Activated CD4-positive, alpha-beta memory T cell treated with anti-CD3 and anti-CD28 coated beads, Interleukin-2, amount 10 ng/mL, durations not matched to agents 7 days and 5 days (primary cell): ENCODE data around the gene SPOUT1. TPM values are rescaled to one million over a fixed set of nuclear protein-coding genes. Genes with fewer than 3 reads are reported as not detected.
"Not testable (repeated sequence)": the region's sequence is repeated elsewhere in the genome, so short reads cannot be mapped to it uniquely, and the experiment has no call there.

Source experiments
- CTCF ChIA-PET: fragments of 350-600 bp; sonication (Branson Sonifier 250); formaldehyde crosslinking; loops from one replicate; lab custom pipeline; 2021; ENCODE audit warnings: antibody characterized with exemption, inconsistent platforms; lab: Charles Lee
- POLR2A ChIA-PET: fragments of 350-600 bp; sonication (Branson Sonifier 250); formaldehyde crosslinking; loops from one replicate; lab custom pipeline; 2021; ENCODE audit warnings: antibody characterized with exemption; lab: Charles Lee
- DNase-seq: peaks from one replicate; pipeline ENCODE4 v3.0.0-alpha.2; 2020
- H3K27ac Mint-ChIP-seq: one replicate; pipeline ENCODE4 v1.8.0; 2021; ENCODE audit warnings: mild to moderate bottlenecking, mixed read lengths
- H3K27me3 Mint-ChIP-seq: one replicate; pipeline ENCODE4 v1.8.0; 2021; ENCODE audit warnings: mixed read lengths
- H3K36me3 Mint-ChIP-seq: one replicate; pipeline ENCODE4 v1.8.0; 2021; ENCODE audit warnings: low read depth, mixed read lengths
- H3K4me1 Mint-ChIP-seq: one replicate; pipeline ENCODE4 v1.8.0; 2021; ENCODE audit warnings: mixed read lengths
- H3K4me3 Mint-ChIP-seq: one replicate; pipeline ENCODE4 v1.8.0; 2021; ENCODE audit warnings: mild to moderate bottlenecking, mixed read lengths
- H3K9me3 Mint-ChIP-seq: one replicate; pipeline ENCODE4 v1.8.0; 2021; ENCODE audit warnings: mixed read lengths
- total RNA-seq, 2 experiments: library from RNA; stranded (reverse); gene quantifications; one replicate each; pipeline ENCODE4 v1.2.3, GENCODE V29; 2021

The SPOUT1 gene
- total RNA-seq, 2 experiments from 2014 or later: 54.3 to 59.2 TPM

- not testable (repeated sequence) for H3K4me3 Mint-ChIP-seq, H3K4me1 Mint-ChIP-seq, H3K27me3 Mint-ChIP-seq, H3K27ac Mint-ChIP-seq
- peaks cover 12% of the 10 kb centered on the region for H3K9me3 Mint-ChIP-seq
- ChIA-PET POLR2A (interaction anchor here (1.1 kb wide), 1 partner anchor 22 kb away, joined by 4 read pairs; the partner anchor contains the start of gene SPOUT1), CTCF (interaction anchor here (0.8 to 1.9 kb wide), 8 partner anchors 10 to 112 kb away, joined by 3 to 16 read pairs (median 4); partner anchors contain the start of gene ENDOG)
- peak; percentile 21 for DNase-seq
- H3K36me3 Mint-ChIP-seq: peaks cover 19% of the 10 kb centered on the region
These were observed 22.4 kb upstream of the SPOUT1 start for GRCh38 chr9:128851779-128852600.

GRCh38 chr9:128851024-128851423, 21.4 kb upstream of the SPOUT1 start:
- H3K4me1 Mint-ChIP-seq, POLR2A ChIA-PET, DNase-seq, H3K27ac Mint-ChIP-seq, H3K27me3 Mint-ChIP-seq, H3K4me3 Mint-ChIP-seq: not testable (repeated sequence)
- H3K9me3 Mint-ChIP-seq: peaks cover 12% of the 10 kb centered on the region
- peaks cover 19% of the 10 kb centered on the region for H3K36me3 Mint-ChIP-seq
- CTCF ChIA-PET: interaction anchor here (1.7 to 1.9 kb wide), 2 partner anchors 11 to 77 kb away, joined by 9 to 16 read pairs; no protein-coding TSS in a partner anchor

- Mint-ChIP-seq H3K4me1 (no peaks in the 10 kb centered on the region), H3K4me3 (no peak overlapping the region), H3K9me3 (peaks cover 12% of the 10 kb centered on the region), H3K27ac (no peak overlapping the region), H3K27me3 (no peaks in the 10 kb centered on the region), H3K36me3 (peaks cover 19% of the 10 kb centered on the region)
- CTCF ChIA-PET: no interaction called here
- DNase-seq: no peak
- POLR2A ChIA-PET: no interaction called here
These were observed 18.2 kb upstream of the SPOUT1 start for GRCh38 chr9:128847803-128848202.

GRCh38 chr9:128846680-128847030, 17.1 kb upstream of the SPOUT1 start:
- no peaks in the 10 kb centered on the region for H3K27me3 Mint-ChIP-seq
- DNase-seq: no peak
- H3K4me1 Mint-ChIP-seq: no peaks in the 10 kb centered on the region
- peaks cover 12% of the 10 kb centered on the region for H3K9me3 Mint-ChIP-seq
- no peak overlapping the region for H3K4me3 Mint-ChIP-seq
- no peak overlapping the region for H3K27ac Mint-ChIP-seq
- ChIA-PET POLR2A (no interaction called here), CTCF (no interaction called here)
- peaks cover 19% of the 10 kb centered on the region for H3K36me3 Mint-ChIP-seq

GRCh38 chr9:128845186-128845931, 15.8 kb upstream of the SPOUT1 start:
- Mint-ChIP-seq H3K27ac (no peak overlapping the region), H3K9me3 (peaks cover 3% of the 10 kb centered on the region), H3K4me3 (no peak overlapping the region), H3K36me3 (peaks cover 7% of the 10 kb centered on the region), H3K27me3 (no peaks in the 10 kb centered on the region), H3K4me1 (no peaks in the 10 kb centered on the region)
- POLR2A ChIA-PET: no interaction called here
- CTCF ChIA-PET: interaction anchor here (0.6 to 1.3 kb wide), 5 partner anchors 16 to 88 kb away, joined by 3 to 4 read pairs (median 3); partner anchors contain the start of genes ENDOG and SPOUT1
- no peak for DNase-seq

GRCh38 chr9:128843171-128843570, 13.6 kb upstream of the SPOUT1 start:
- POLR2A ChIA-PET, H3K27me3 Mint-ChIP-seq, H3K36me3 Mint-ChIP-seq, H3K4me1 Mint-ChIP-seq, H3K9me3 Mint-ChIP-seq, H3K27ac Mint-ChIP-seq, DNase-seq, H3K4me3 Mint-ChIP-seq: not testable (repeated sequence)
- CTCF ChIA-PET: interaction anchor here (0.6 kb wide), 1 partner anchor 194 kb away, joined by 3 read pairs; no protein-coding TSS in a partner anchor

GRCh38 chr9:128841694-128842492, 12.3 kb upstream of the SPOUT1 start:
- H3K36me3 Mint-ChIP-seq: peaks cover 8% of the 10 kb centered on the region
- H3K4me3 Mint-ChIP-seq: no peak overlapping the region
- H3K9me3 Mint-ChIP-seq: no peaks in the 10 kb centered on the region
- ChIA-PET POLR2A (no interaction called here), CTCF (interaction anchor here (1.0 kb wide), 2 partner anchors 24 to 87 kb away, joined by 4 to 6 read pairs; no protein-coding TSS in a partner anchor)
- no peaks in the 10 kb centered on the region for H3K27me3 Mint-ChIP-seq
- no peaks in the 10 kb centered on the region for H3K4me1 Mint-ChIP-seq
- DNase-seq: no peak
- H3K27ac Mint-ChIP-seq: no peak overlapping the region

- DNase-seq: no peak
- Mint-ChIP-seq H3K27me3 (no peaks in the 10 kb centered on the region), H3K9me3 (no peaks in the 10 kb centered on the region), H3K36me3 (peaks cover 8% of the 10 kb centered on the region), H3K27ac (no peak overlapping the region), H3K4me1 (no peaks in the 10 kb centered on the region), H3K4me3 (no peak overlapping the region)
- ChIA-PET CTCF (interaction anchor here (0.6 to 1.3 kb wide), 2 partner anchors 22 to 209 kb away, joined by 3 to 4 read pairs; no protein-coding TSS in a partner anchor), POLR2A (no interaction called here)
These were observed 10.9 kb upstream of the SPOUT1 start for GRCh38 chr9:128840524-128840923.

- Mint-ChIP-seq H3K9me3 (no peaks in the 10 kb centered on the region), H3K27ac (no peak overlapping the region), H3K36me3 (peaks cover 8% of the 10 kb centered on the region), H3K27me3 (no peaks in the 10 kb centered on the region), H3K4me3 (no peak overlapping the region), H3K4me1 (no peaks in the 10 kb centered on the region)
- no peak for DNase-seq
- ChIA-PET CTCF (interaction anchor here (1.0 to 1.5 kb wide), 4 partner anchors 9 to 400 kb away, joined by 3 to 5 read pairs (median 4); partner anchors contain the start of genes ENDOG and SPOUT1), POLR2A (interaction anchor here (1.2 to 1.5 kb wide), 2 partner anchors 8 to 20 kb away, joined by 3 to 5 read pairs; partner anchors contain the start of genes ENDOG and SPOUT1)
These were observed 8.7 kb upstream of the SPOUT1 start for GRCh38 chr9:128838338-128838737.

- Mint-ChIP-seq H3K4me1 (no peaks in the 10 kb centered on the region), H3K27ac (no peak overlapping the region), H3K9me3 (no peaks in the 10 kb centered on the region), H3K27me3 (no peaks in the 10 kb centered on the region), H3K36me3 (peaks cover 8% of the 10 kb centered on the region), H3K4me3 (no peak overlapping the region)
- DNase-seq: no peak
- POLR2A ChIA-PET: no interaction called here
- CTCF ChIA-PET: no interaction called here
These were observed 7.0 kb upstream of the SPOUT1 start for GRCh38 chr9:128836509-128837145.

- Mint-ChIP-seq H3K4me3 (no peak overlapping the region), H3K4me1 (no peaks in the 10 kb centered on the region), H3K27ac (no peak overlapping the region), H3K36me3 (peaks cover 8% of the 10 kb centered on the region), H3K9me3 (no peaks in the 10 kb centered on the region), H3K27me3 (no peaks in the 10 kb centered on the region)
- DNase-seq: no peak
- CTCF ChIA-PET: interaction anchor here (1.6 kb wide), 1 partner anchor 17 kb away, joined by 3 read pairs; the partner anchor contains the start of gene ENDOG
- POLR2A ChIA-PET: no interaction called here
These were observed 5.9 kb upstream of the SPOUT1 start for GRCh38 chr9:128835246-128836210.
